Liver (tissue), 3 donors: ENCODE measurements around the gene ZNRF3.

Source experiments
- FOXA1 ChIP-seq: IDR thresholded peaks from 2 replicates; pipeline ENCODE4 v1.6.1; 2016; ENCODE audit warnings: antibody characterized with exemption
- GABPA ChIP-seq, 2 donors: IDR thresholded peaks in 1 of 2; conservative IDR thresholded peaks in 1 of 2; 2 replicates each; pipeline ENCODE4 v1.6.1; 2016; ENCODE audit warnings: antibody characterized with exemption in 2 of 2, mild to moderate bottlenecking in 1 of 2, moderate library complexity in 1 of 2
- TF ChIP-seq, protein P1 (sequence below): fragments of 150-350 bp; IDR thresholded peaks from 2 replicates; pipeline ENCODE4 v1.5.1; 2017; ENCODE audit warnings: improper control_type of control experiment, low read depth, low read length; ENCODE audit not compliant: missing input control
- donor health status: healthy.
- donor health status: healthy.

GRCh38 chr22:29071261-29072045 lies 188.1 kb downstream of the ZNRF3 start:
- TF ChIP-seq, protein P1, sequence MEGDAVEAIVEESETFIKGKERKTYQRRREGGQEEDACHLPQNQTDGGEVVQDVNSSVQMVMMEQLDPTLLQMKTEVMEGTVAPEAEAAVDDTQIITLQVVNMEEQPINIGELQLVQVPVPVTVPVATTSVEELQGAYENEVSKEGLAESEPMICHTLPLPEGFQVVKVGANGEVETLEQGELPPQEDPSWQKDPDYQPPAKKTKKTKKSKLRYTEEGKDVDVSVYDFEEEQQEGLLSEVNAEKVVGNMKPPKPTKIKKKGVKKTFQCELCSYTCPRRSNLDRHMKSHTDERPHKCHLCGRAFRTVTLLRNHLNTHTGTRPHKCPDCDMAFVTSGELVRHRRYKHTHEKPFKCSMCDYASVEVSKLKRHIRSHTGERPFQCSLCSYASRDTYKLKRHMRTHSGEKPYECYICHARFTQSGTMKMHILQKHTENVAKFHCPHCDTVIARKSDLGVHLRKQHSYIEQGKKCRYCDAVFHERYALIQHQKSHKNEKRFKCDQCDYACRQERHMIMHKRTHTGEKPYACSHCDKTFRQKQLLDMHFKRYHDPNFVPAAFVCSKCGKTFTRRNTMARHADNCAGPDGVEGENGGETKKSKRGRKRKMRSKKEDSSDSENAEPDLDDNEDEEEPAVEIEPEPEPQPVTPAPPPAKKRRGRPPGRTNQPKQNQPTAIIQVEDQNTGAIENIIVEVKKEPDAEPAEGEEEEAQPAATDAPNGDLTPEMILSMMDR: no peak
- TF ChIP-seq FOXA1: no peak
- no peak for TF ChIP-seq GABPA (IDR thresholded peaks at IDR 0.05 in 1 of 2, conservative IDR thresholded peaks at IDR 0.05 in 1 of 2)
